ENCODE data around the gene CCT7. TPM values are rescaled to one million over a fixed set of nuclear protein-coding genes. Genes with fewer than 3 reads are reported as not detected.
"Not testable (repeated sequence)": the region's sequence is repeated elsewhere in the genome, so short reads cannot be mapped to it uniquely, and the experiment has no call there.

Gene CCT7
- total RNA-seq (100 to 1,000 TPM; 206 to 217 TPM), polyA plus RNA-seq (100 to 1,000 TPM; 294 to 306 (median 299) TPM), total RNA-seq (96.5 to 727 (median 165) reads per million in 6 experiments)

- Mint-ChIP-seq H3K27ac (peak within 1 kb of the TSS; percentile 91 to 98 (median 97)), H3K36me3 (peaks cover 0 to 27% (median 0%) of the 10 kb centered on the region in 3 donors), H3K4me3 (peak within 1 kb of the TSS; percentile 90 to 99 (median 97)), H3K9me3 (no peaks in the 10 kb centered on the region), H3K4me1 (peaks cover 27 to 59% (median 46%) of the 10 kb centered on the region in 4 donors), H3K27me3 (no peaks in the 10 kb centered on the region)
- DNase-seq (peak; percentile 63 to 94 (median 88)), ATAC-seq (peak; percentile 71 to 76)
- POLR2A ChIA-PET, result interaction anchor here (0.8 to 4.9 kb wide), 20 partner anchors 9 to 1224 kb away, joined by 3 to 37 read pairs (median 6); partner anchors contain the start of genes ALMS1, EGR4, FBXO41 and INO80B
These were observed at the start of gene CCT7 for GRCh38 chr2:73233932-73234832. TSS of gene CCT7 (plus strand) at chr2:73234308. CDS start at chr2:73234379, 71 bp downstream.

DNA sequence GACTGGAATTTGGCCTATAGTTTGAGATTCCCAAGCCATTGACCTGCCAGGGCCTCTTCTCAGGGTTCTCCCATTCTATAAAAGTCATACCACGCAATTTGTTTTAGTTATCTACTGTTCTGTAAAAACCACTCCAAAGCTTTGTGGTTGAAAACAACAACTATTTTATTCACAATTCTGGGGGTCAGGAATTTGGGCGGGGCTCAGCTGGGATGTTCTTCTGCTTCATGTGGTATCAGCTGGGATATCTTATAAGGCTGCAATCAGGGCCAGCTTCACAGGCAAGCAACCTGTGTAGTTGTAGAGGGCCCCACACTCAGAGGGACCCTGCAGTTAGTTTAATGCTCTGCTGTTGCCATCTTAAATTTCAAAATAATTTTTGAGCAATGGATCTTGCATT, 48.1 kb upstream of the CCT7 start:
- no peak overlapping the region for H3K4me3 Mint-ChIP-seq
- H3K27me3 Mint-ChIP-seq, result peaks cover 8 to 36% (median 15%) of the 10 kb centered on the region in 5 donors
- POLR2A ChIA-PET, result no interaction called here
- H3K9me3 Mint-ChIP-seq, result peaks cover 0 to 10% (median 2%) of the 10 kb centered on the region in 9 donors
- no peaks in the 10 kb centered on the region for H3K4me1 Mint-ChIP-seq
- H3K27ac Mint-ChIP-seq, result no peak overlapping the region
- ATAC-seq (no peak), DNase-seq (no peak)
- H3K36me3 Mint-ChIP-seq, result peaks cover 0 to 8% (median 3%) of the 10 kb centered on the region in 3 donors

- DNase-seq (no peak), ATAC-seq (no peak)
- Mint-ChIP-seq H3K4me3 (no peak overlapping the region), H3K27me3 (peaks cover 6 to 28% (median 14%) of the 10 kb centered on the region in 5 donors), H3K27ac (no peak overlapping the region), H3K4me1 (no peaks in the 10 kb centered on the region), H3K36me3 (peaks cover 0 to 8% (median 3%) of the 10 kb centered on the region in 3 donors), H3K9me3 (peaks cover 0 to 10% (median 2%) of the 10 kb centered on the region in 9 donors)
- POLR2A ChIA-PET, result no interaction called here
These were observed 46.6 kb upstream of the CCT7 start for GRCh38 chr2:73187549-73187948.

DNA sequence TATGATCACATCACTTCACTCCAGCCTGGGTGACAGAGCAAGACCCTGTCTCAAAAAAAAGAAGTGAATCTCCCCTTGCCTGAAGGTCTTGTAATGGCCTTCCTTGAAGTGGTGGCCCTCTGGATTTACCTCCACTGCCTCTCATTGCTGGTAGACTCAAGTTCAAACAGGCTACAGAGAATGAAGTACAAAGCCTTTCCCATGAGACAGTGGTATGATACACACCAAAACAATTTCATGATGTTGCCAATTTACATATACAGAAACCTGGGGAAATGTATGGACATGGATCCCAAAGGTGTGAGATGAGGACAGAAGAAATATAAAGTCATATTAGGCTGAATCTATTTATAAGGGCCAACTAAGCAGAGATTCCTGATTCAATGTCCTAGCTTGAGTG, 36.5 kb upstream of the CCT7 start:
- H3K36me3 Mint-ChIP-seq, result peaks cover 0 to 2% (median 1%) of the 10 kb centered on the region in 3 donors
- no peak overlapping the region for H3K4me3 Mint-ChIP-seq
- no peak for ATAC-seq
- POLR2A ChIA-PET, result no interaction called here
- peaks cover 16 to 44% (median 33%) of the 10 kb centered on the region in 5 donors for H3K27me3 Mint-ChIP-seq
- H3K9me3 Mint-ChIP-seq, result no peaks in the 10 kb centered on the region
- no peak overlapping the region for H3K27ac Mint-ChIP-seq
- no peak for DNase-seq
- peaks cover 0 to 9% (median 3%) of the 10 kb centered on the region in 4 donors for H3K4me1 Mint-ChIP-seq

DNA sequence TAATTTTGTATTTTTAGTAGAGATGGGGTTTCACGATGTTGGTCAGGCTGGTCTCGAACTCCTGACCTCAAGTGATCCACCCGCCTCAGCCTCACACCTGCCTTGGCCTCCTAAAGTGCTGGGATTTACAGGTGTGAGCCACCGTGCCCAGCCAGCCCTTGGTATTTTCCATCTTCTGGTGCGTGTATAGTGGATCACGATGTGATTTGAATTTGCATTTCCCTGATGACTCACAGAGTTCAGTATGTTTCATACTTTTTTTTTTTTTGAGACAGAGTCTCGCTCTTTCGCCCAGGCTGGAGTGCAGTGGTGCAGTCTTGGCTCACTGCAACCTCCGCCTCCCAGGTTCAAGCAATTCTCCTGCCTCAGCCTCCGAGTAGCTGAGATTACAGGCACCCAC, 33.8 kb upstream of the CCT7 start:
- POLR2A ChIA-PET, result not testable (repeated sequence)
- peaks cover 24 to 66% (median 46%) of the 10 kb centered on the region in 5 donors for H3K27me3 Mint-ChIP-seq

DNA sequence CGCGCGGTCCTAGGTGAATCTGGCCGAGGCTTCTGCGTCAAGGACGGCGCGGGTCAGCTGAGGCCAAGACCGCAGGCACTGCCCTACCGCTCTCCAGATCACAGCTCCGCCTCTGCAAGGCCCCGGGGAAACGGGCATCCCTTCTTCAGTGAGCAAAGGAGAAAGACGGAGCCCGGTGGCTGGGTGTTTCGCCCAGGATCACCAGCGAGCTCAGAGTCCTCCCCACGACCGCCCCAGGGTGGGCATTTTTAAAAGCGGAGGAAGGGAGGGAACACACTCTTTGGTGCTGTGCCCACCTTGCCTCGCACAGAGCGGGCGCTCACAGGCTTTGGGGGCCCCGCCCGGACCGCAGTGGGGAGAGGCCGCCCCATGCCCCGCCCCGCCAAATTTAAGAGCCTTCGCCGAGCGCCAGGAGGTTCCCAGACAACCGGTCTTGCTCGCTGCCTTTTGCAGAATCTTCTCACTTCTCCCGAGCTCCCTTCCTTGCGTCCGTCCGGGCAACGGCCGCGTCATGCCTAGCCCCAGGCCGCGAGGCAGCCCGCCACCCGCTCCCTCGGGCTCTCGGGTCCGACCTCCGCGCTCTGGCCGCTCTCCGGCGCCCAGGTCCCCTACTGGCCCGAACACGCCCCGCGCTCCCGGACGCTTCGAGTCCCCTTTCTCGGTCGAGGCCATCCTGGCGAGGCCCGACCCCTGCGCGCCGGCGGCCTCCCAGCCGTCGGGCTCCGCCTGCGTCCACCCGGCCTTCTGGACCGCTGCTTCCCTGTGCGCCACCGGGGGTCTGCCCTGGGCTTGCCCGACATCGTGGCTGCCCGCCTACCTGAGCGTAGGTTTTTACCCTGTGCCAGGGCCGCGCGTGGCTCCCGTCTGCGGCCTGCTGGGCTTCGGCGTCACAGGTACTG, 31.7 kb upstream of the CCT7 start, which contains the start of gene NOTO:
TSS of gene NOTO (plus strand) at position 419 of the 899 bp plus-strand sequence. CDS start at position 512, 93 bp downstream.
- ATAC-seq, result peak; percentile 62 to 82

More for the DNA sequence above, 33.8 kb upstream of the CCT7 start:
- peaks cover 0 to 12% (median 4%) of the 10 kb centered on the region in 4 donors for H3K4me1 Mint-ChIP-seq
- not testable (repeated sequence) for H3K36me3 Mint-ChIP-seq, H3K27ac Mint-ChIP-seq, H3K4me3 Mint-ChIP-seq, ATAC-seq, H3K9me3 Mint-ChIP-seq, DNase-seq

DNA sequence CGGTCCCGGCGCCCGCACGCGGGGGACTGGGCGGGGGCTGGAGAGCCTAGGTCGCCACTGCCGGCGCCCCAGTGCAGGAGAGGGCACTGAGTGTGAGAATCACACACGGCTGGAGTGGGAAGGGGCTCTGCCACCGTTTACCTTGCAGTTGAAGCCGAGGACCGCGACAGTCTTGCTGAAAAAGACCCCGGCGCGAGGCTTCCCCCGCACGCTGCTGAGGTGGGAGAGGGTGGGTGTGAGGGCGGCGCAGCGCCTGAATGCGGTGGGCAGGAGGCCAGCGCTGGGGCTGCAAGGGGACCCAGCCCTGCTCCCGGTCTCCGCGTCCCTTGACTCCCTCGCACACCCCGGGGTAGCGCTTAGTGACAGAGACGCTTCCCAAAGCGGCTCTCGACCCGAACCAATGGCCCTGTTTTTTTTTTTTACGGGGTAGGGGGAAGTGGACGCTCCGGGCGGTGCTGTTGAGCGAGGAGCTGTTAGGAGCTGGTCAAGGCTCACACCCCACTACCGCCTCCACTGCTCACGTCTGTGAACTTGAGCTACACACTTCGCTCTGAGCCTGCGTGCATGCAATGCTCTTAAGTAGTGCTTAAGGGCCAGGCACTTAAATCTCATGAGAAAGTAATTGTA, 30.9 kb upstream of the CCT7 start:
- H3K36me3 Mint-ChIP-seq, result peaks cover 0 to 2% (median 0%) of the 10 kb centered on the region in 3 donors
- no peaks in the 10 kb centered on the region for H3K9me3 Mint-ChIP-seq
- POLR2A ChIA-PET, result interaction anchor here (0.6 kb wide), 2 partner anchors 25 to 26 kb away, joined by 3 read pairs; no protein-coding TSS in a partner anchor
- H3K27me3 Mint-ChIP-seq, result peaks cover 25 to 73% (median 42%) of the 10 kb centered on the region in 5 donors
- DNase-seq (peak in 1 of 10 donors; percentile 13), ATAC-seq (peak; percentile 33 to 43)
- peaks cover 0 to 12% (median 4%) of the 10 kb centered on the region in 4 donors for H3K4me1 Mint-ChIP-seq
- no peak overlapping the region for H3K27ac Mint-ChIP-seq
- peak overlapping the region in 8 of 10 donors; percentile 16 to 72 (median 64) for H3K4me3 Mint-ChIP-seq

More for the DNA sequence above, 31.7 kb upstream of the CCT7 start, which contains the start of gene NOTO:
- POLR2A ChIA-PET, result no interaction called here
- Mint-ChIP-seq H3K36me3 (peaks cover 0 to 2% (median 0%) of the 10 kb centered on the region in 3 donors), H3K4me3 (peak within 1 kb of the TSS; percentile 33 to 77 (median 68)), H3K27ac (no peak within 1 kb of the TSS), H3K9me3 (no peaks in the 10 kb centered on the region), H3K27me3 (peaks cover 26 to 73% (median 46%) of the 10 kb centered on the region in 5 donors), H3K4me1 (peaks cover 0 to 12% (median 4%) of the 10 kb centered on the region in 4 donors)
- DNase-seq, result peak in 3 of 10 donors; percentile 5 to 14 (median 6)

DNA sequence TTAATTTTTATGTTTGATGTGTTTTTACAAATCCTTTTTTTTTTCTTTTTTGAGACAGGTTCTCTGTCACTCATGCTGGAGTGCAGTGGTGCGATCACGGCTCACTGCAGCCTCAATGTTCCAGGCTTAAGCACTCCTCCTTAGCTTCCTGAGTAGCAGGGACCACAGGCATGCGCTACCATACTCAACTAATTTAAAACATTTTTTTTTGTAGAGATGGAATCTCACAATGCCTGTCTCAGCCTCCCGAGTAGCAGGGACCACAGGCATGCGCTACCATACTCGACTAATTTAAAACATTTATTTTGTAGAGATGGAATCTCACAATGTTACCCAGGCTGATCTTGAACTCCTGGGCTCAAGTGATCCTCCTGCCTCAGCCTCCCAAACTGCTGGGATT, 28.5 kb upstream of the CCT7 start:
- Mint-ChIP-seq H3K4me3 (no peak overlapping the region), H3K27me3 (peaks cover 31 to 56% (median 36%) of the 10 kb centered on the region in 5 donors), H3K9me3 (no peaks in the 10 kb centered on the region), H3K27ac (no peak overlapping the region), H3K36me3 (peaks cover 0 to 2% (median 0%) of the 10 kb centered on the region in 3 donors), H3K4me1 (peaks cover 0 to 12% (median 4%) of the 10 kb centered on the region in 4 donors)
- no peak for ATAC-seq
- DNase-seq, result no peak
- POLR2A ChIA-PET, result no interaction called here

GRCh38 chr2:73208258-73208657, 25.9 kb upstream of the CCT7 start:
- Mint-ChIP-seq H3K27me3 (peaks cover 21 to 41% (median 30%) of the 10 kb centered on the region in 5 donors), H3K9me3 (no peaks in the 10 kb centered on the region), H3K36me3 (no peaks in the 10 kb centered on the region), H3K4me1 (peaks cover 0 to 13% (median 8%) of the 10 kb centered on the region in 4 donors), H3K4me3 (no peak overlapping the region), H3K27ac (no peak overlapping the region)
- no peak for DNase-seq
- POLR2A ChIA-PET, result no interaction called here
- ATAC-seq, result no peak

DNA sequence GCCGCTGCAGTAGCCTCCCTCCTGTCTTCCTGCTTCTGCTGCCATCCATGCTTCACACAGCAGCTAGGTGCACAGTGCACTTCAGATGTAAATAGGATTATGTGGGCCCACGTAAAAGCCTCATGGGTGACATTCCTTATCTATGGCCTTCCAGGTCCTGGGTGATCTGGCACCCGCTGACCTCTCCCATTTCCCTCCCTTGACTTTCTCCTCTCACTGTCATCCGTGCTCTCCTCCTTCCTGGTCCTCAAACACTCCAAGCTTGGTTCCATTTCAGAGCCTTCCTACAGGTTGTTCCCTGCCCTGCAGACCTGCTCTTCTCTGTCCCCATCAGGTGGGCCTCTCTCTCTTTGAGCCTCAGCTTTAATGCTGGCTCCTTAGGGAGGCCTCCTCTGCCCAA, 24.1 kb upstream of the CCT7 start:
- Mint-ChIP-seq H3K4me3 (no peak overlapping the region), H3K4me1 (peaks cover 6 to 26% (median 23%) of the 10 kb centered on the region in 4 donors), H3K27ac (no peak overlapping the region), H3K27me3 (peaks cover 12 to 24% (median 21%) of the 10 kb centered on the region in 5 donors), H3K36me3 (no peaks in the 10 kb centered on the region), H3K9me3 (no peaks in the 10 kb centered on the region)
- POLR2A ChIA-PET, result no interaction called here
- no peak for DNase-seq
- ATAC-seq, result no peak

- H3K36me3 Mint-ChIP-seq, result no peaks in the 10 kb centered on the region
These were observed 23.4 kb upstream of the CCT7 start for GRCh38 chr2:73210696-73211095.

More at GRCh38 chr2:73210696-73211095, 23.4 kb upstream of the CCT7 start:
- DNase-seq (no peak), ATAC-seq (no peak)
- peak overlapping the region in 1 of 10 donors; percentile 47 for H3K27ac Mint-ChIP-seq
- H3K4me3 Mint-ChIP-seq, result no peak overlapping the region
- H3K4me1 Mint-ChIP-seq, result peaks cover 13 to 33% (median 30%) of the 10 kb centered on the region in 4 donors
- H3K9me3 Mint-ChIP-seq, result no peaks in the 10 kb centered on the region
- POLR2A ChIA-PET, result interaction anchor here (0.8 to 1.1 kb wide), 2 partner anchors 8 to 33 kb away, joined by 3 read pairs; no protein-coding TSS in a partner anchor
- H3K27me3 Mint-ChIP-seq, result peaks cover 11 to 19% (median 18%) of the 10 kb centered on the region in 5 donors

All from naive thymus-derived CD8-positive, alpha-beta T cell (primary cell).